SK-MEL-5 (cell line): Measurements from ENCODE around the gene CSNK2A1. TPM values are rescaled to one million over a fixed set of nuclear protein-coding genes. Genes with fewer than 3 reads are reported as not detected.
A peak's percentile ranks its signal among the peaks of the same experiment; 100 is the strongest.
"Not testable (repeated sequence)": the region's sequence is repeated elsewhere in the genome, so short reads cannot be mapped to it uniquely, and the experiment has no call there.

Experiments used
- DNase-seq: peaks from one replicate; pipeline ENCODE4 v3.0.0-alpha.2; 2016; ENCODE audit warnings: low read depth, low spot score
- in situ Hi-C: cut with HindIII; loops from 2 replicates; pipeline ENCODE4 v1.10.0; 2016; ENCODE audit warnings: low sequenced_read_pairs, high pct_unique_total_duplicates, low pct_unique_long_range_greater_than_20kb
- total RNA-seq: library from RNA; depleted of rRNA; stranded (reverse); fragments of >200 nt; shearing (Covaris generic); gene quantifications from 2 replicates; pipeline ENCODE4 v1.2.3, GENCODE V29; 2014

The CSNK2A1 gene
- total RNA-seq, 1 experiment from 2014 or later = 179 TPM

GRCh38 chr20:510328-511057 lies 33.1 kb downstream of the CSNK2A1 start:
- DNase-seq, in situ Hi-C loops: not testable (repeated sequence)

- DNase-seq, in situ Hi-C loops: not testable (repeated sequence)
Measured at GRCh38 chr20:508364-508787, 35.2 kb downstream of the CSNK2A1 start.

- in situ Hi-C loops = no loop called here
- DNase-seq = no peak
Measured at GRCh38 chr20:507761-508332, 35.7 kb downstream of the CSNK2A1 start.

- in situ Hi-C loops = no loop called here
- no peak for DNase-seq
Measured at GRCh38 chr20:507006-507758, 36.4 kb downstream of the CSNK2A1 start.

GRCh38 chr20:504632-505075 lies 38.9 kb downstream of the CSNK2A1 start:
- in situ Hi-C loops = no loop called here
- peak; percentile 77 for DNase-seq

- in situ Hi-C loops = no loop called here
- no peak for DNase-seq
Measured at GRCh38 chr20:503048-503737, 40.4 kb downstream of the CSNK2A1 start.

GRCh38 chr20:497979-498378 lies 45.6 kb downstream of the CSNK2A1 start:
- in situ Hi-C loops = no loop called here
- DNase-seq = no peak

- in situ Hi-C loops = no loop called here
- no peak for DNase-seq
Measured at GRCh38 chr20:496126-496696, 47.4 kb downstream of the CSNK2A1 start.

GRCh38 chr20:492159-492558 lies 51.4 kb downstream of the CSNK2A1 start:
- no peak for DNase-seq
- in situ Hi-C loops = no loop called here

- no peak for DNase-seq
- in situ Hi-C loops = no loop called here
Measured at GRCh38 chr20:487655-488054, 55.9 kb downstream of the CSNK2A1 start.

- in situ Hi-C loops = no loop called here
- no peak for DNase-seq
Measured at GRCh38 chr20:483815-484644, 59.6 kb downstream of the CSNK2A1 start.

GRCh38 chr20:481167-481566 lies 62.4 kb downstream of the CSNK2A1 start:
- in situ Hi-C loops = no loop called here
- no peak for DNase-seq

GRCh38 chr20:480044-480443 lies 63.5 kb downstream of the CSNK2A1 start:
- DNase-seq = no peak
- in situ Hi-C loops = no loop called here

GRCh38 chr20:479487-479886 lies 64.1 kb downstream of the CSNK2A1 start:
- DNase-seq = no peak
- in situ Hi-C loops = no loop called here

GRCh38 chr20:478949-479429 lies 64.6 kb downstream of the CSNK2A1 start:
- DNase-seq = peak; percentile 84
- in situ Hi-C loops = no loop called here

- no peak for DNase-seq
- in situ Hi-C loops = no loop called here
Measured at GRCh38 chr20:478010-478948, 65.3 kb downstream of the CSNK2A1 start.
